HepG2 (cell line): ENCODE results near the gene FBXL2. TPM values are rescaled to one million over a fixed set of nuclear protein-coding genes. Genes with fewer than 3 reads are reported as not detected.

Experiments used
- ATAC-seq: fragments of 200-7000 bp; cut with Tn5 transposase; 3 replicates; pipeline ENCODE4 v1.9.1; 2020; ENCODE audit warnings: mild to moderate bottlenecking, moderate library complexity
- BruUV-seq: library from RNA; stranded (reverse); fragments of 400-500 nt; replicated peaks from 2 replicates; lab custom pipeline; 2021; lab: Mats Ljungman, UMichigan
- CTCF ChIA-PET: fragments of 300-600 bp; formaldehyde crosslinking; extraction: SDS; loops from one replicate; lab custom pipeline; 2021; ENCODE audit warnings: low total read pairs, inconsistent platforms, low intra/inter-chr PET ratio; lab: Yijun Ruan, JAX
- POLR2A ChIA-PET: fragments of 350-600 bp; sonication (Branson Sonifier 250); formaldehyde crosslinking; loops from one replicate; lab custom pipeline; 2020; ENCODE audit warnings: antibody characterized with exemption, inconsistent platforms; lab: Yijun Ruan, JAX
- DNase-seq: peaks from one replicate; pipeline ENCODE4 v3.0.0-alpha.2; 2015; ENCODE audit warnings: low spot score
- FAIRE-seq: peaks from 3 replicates; lab custom pipeline; 2011; peaks lifted over from hg19 to GRCh38; lab: Jason Lieb, UNC
- H2AFZ ChIP-seq: one replicate; pipeline ENCODE4 v1.6.1; 2011; ENCODE audit warnings: low read length, inconsistent platforms
- H3K27ac ChIP-seq: fragments of 300-600 bp; 3 replicates; pipeline ENCODE4 v1.8.0; 2011; ENCODE audit warnings: mixed run types, mild to moderate bottlenecking, mixed read lengths, low read length, inconsistent platforms; ENCODE audit not compliant: insufficient read depth; ENCODE audit errors: extremely low read length
- H3K27me3 ChIP-seq, 2 experiments: fragments of 200-600 bp in 1 of 2; 2 replicates in 1 of 2; 3 replicates in 1 of 2; pipeline versions ENCODE4 v1.6.0 to v1.8.0; 2011; ENCODE audit warnings: low read length in 2 of 2, mild to moderate bottlenecking in 2 of 2, moderate library complexity in 2 of 2, inconsistent platforms in 1 of 2; ENCODE audit not compliant: insufficient read depth in 2 of 2, control insufficient read depth in 1 of 2
- H3K36me3 ChIP-seq, 2 experiments: fragments of 200-600 bp in 1 of 2; replicated peaks in 1 of 2; 2 replicates in 1 of 2; 3 replicates in 1 of 2; pipeline versions ENCODE4 v1.5.1 to v1.8.0; 2011; ENCODE audit warnings: low read length in 2 of 2, inconsistent platforms in 1 of 2; ENCODE audit not compliant: insufficient read depth in 2 of 2, control insufficient read depth in 1 of 2
- H3K4me1 ChIP-seq: 2 replicates; pipeline ENCODE4 v1.5.1; 2012; ENCODE audit warnings: low read length, inconsistent platforms; ENCODE audit not compliant: insufficient read depth
- H3K4me2 ChIP-seq: 2 replicates; pipeline ENCODE4 v1.6.0; 2011; ENCODE audit warnings: low read depth, low read length, inconsistent platforms
- H3K4me3 ChIP-seq, 3 experiments: fragments of 200-600 bp in 1 of 3; sonication (generic), shearing (Covaris generic) in 1 of 3; replicated peaks in 1 of 3; 2 replicates each; pipeline ENCODE4 v1.5.1; 2011 to 2016; ENCODE audit warnings: low read length in 3 of 3, inconsistent platforms in 2 of 3, low read depth in 2 of 3, mild to moderate bottlenecking in 2 of 3, control low read depth in 1 of 3, mixed read lengths in 1 of 3; ENCODE audit not compliant: insufficient read depth in 1 of 3
- H3K79me2 ChIP-seq: one replicate; pipeline ENCODE4 v1.6.1; 2011; ENCODE audit warnings: low read length, inconsistent platforms; ENCODE audit not compliant: insufficient read depth
- H3K9ac ChIP-seq: 2 replicates; pipeline ENCODE4 v1.6.0; 2011; ENCODE audit warnings: mild to moderate bottlenecking, low read depth, low read length, inconsistent platforms; ENCODE audit not compliant: insufficient read depth
- H3K9me3 ChIP-seq: 2 replicates; pipeline ENCODE4 v1.5.1; 2012; ENCODE audit warnings: mild to moderate bottlenecking, low read length
- H4K20me1 ChIP-seq: 2 replicates; pipeline ENCODE4 v1.6.0; 2011; ENCODE audit warnings: inconsistent platforms, mild to moderate bottlenecking, low read length, moderate library complexity; ENCODE audit not compliant: insufficient read depth
- ATM ChIP-seq: fragments of 450-650 bp; IDR thresholded peaks from 2 replicates; pipeline ENCODE4 v1.7.1; 2017; ENCODE audit warnings: mild to moderate bottlenecking, borderline replicate concordance
- KDM6A ChIP-seq: IDR thresholded peaks from 2 replicates; pipeline ENCODE4 v1.6.1; 2016; ENCODE audit warnings: low read depth
- POLR2G ChIP-seq: fragments of 200-400 bp; formaldehyde crosslinking; IDR thresholded peaks from 2 replicates; pipeline ENCODE4 v1.6.1; 2018; ENCODE audit warnings: mild to moderate bottlenecking, low read depth, low read length, moderate library complexity
- RBM22 ChIP-seq: fragments of 200-400 bp; formaldehyde crosslinking; optimal IDR thresholded peaks from 2 replicates; pipeline ENCODE3; 2017; ENCODE audit warnings: mild to moderate bottlenecking, low read length, moderate library complexity
- TSC22D2 ChIP-seq: sonication (generic); formaldehyde crosslinking; IDR thresholded peaks from 2 replicates; pipeline ENCODE4 v1.5.1; 2020; ENCODE audit warnings: missing genetic modification reagents, mild to moderate bottlenecking, borderline replicate concordance
- ZBTB43 ChIP-seq: sonication (generic); formaldehyde crosslinking; conservative IDR thresholded peaks from 2 replicates; pipeline ENCODE4 v1.4.0; 2020; ENCODE audit warnings: missing genetic modification reagents
- ZBTB46 ChIP-seq: sonication (generic); formaldehyde crosslinking; IDR thresholded peaks from 2 replicates; pipeline ENCODE4 v1.4.0; 2020; ENCODE audit warnings: mild to moderate bottlenecking, missing genetic modification reagents, borderline replicate concordance
- ZNF598 ChIP-seq: sonication (generic); formaldehyde crosslinking; IDR thresholded peaks from 2 replicates; pipeline ENCODE4 v1.5.1; 2020; ENCODE audit warnings: mild to moderate bottlenecking, missing genetic modification reagents, borderline replicate concordance
- ZNF687 ChIP-seq: sonication (generic); formaldehyde crosslinking; IDR thresholded peaks from 2 replicates; pipeline ENCODE4 v1.5.1; 2020; ENCODE audit warnings: mild to moderate bottlenecking, missing genetic modification reagents, moderate library complexity
- WGBS: methylation state at CpG from one replicate; pipeline ENCODE4 v1.1.6; 2017; ENCODE audit warnings: low lambda C conversion rate; 5-methylcytosine and 5-hydroxymethylcytosine counted together
- in situ Hi-C: cut with HindIII; loops from 2 replicates; pipeline ENCODE4 v1.10.0; 2017; ENCODE audit warnings: low pct_unique_long_range_greater_than_20kb; ENCODE audit not compliant: extremely low pct_ligation_motif_present
- intact Hi-C: fragments of 100-400 bp; cut with micrococcal nuclease; formaldehyde crosslinking; loops from one replicate; pipeline ENCODE4 v1.10.0; 2022; ENCODE audit not compliant: unreplicated experiment
- polyA plus RNA-seq, 8 experiments: library from polyadenylated mRNA; depleted of rRNA in 3 of 8; stranded (reverse) in 7 of 8; unstranded in 1 of 8; fragments of >200 nt; fragmentation: Illumina TruSeq in 4 of 8; extraction: Trizol in 4 of 8; gene quantifications; 2 replicates each; pipeline versions ENCODE4 v1.2.1 to v1.2.3, GENCODE V29; 2011 to 2016; ENCODE audit warnings: low read depth in 4 of 8, missing spikeins in 1 of 8, mixed read lengths in 1 of 8; ENCODE audit not compliant: insufficient read depth in 1 of 8
- total RNA-seq, 5 experiments: library from RNA; depleted of rRNA; stranded (reverse); fragments of >200 nt; fragmentation: Illumina TruSeq; extraction: Trizol; gene quantifications; 2 replicates each; pipeline ENCODE4 v1.2.3, GENCODE V29; 2016; ENCODE audit warnings: low read depth in 1 of 5

The FBXL2 gene
- total and polyA plus RNA-seq, 2 of the 13 experiments (the other 11 are each of a cell fraction or from before 2014, with no cell fraction given): 1.8 to 5.0 TPM

- H3K79me2 ChIP-seq: no peaks in the 10 kb centered on the region
- H3K27me3 ChIP-seq: no peaks in the 10 kb centered on the region
- peak; percentile 13 for TF ChIP-seq RBM22
- no peak for TF ChIP-seq ATM
- TF ChIP-seq, all 625 proteins: peak for 1
- Histone ChIP-seq H3K4me2 (no peak overlapping the region), H3K36me3 (peaks cover 1 to 5% of the 10 kb centered on the region in 2 experiments; a peak in 2 of 5 replicates), H3K4me3 (no peak overlapping the region), H3K9ac (no peak overlapping the region), H3K27ac (no peak overlapping the region), H3K9me3 (no peaks in the 10 kb centered on the region), H3K4me1 (peaks cover 10% of the 10 kb centered on the region), H2AFZ (no peak overlapping the region), H4K20me1 (no peaks in the 10 kb centered on the region)
- no peak for FAIRE-seq
- CTCF ChIA-PET: no interaction called here
- no peak for ATAC-seq
- in situ Hi-C loops (no loop called here), intact Hi-C loops (no loop called here)
- BruUV-seq: no TSS peak
- POLR2A ChIA-PET: no interaction called here
- WGBS: 98% methylated on average over 3 of the region's 3 CpGs
- no peak for DNase-seq
These were observed 103.4 kb downstream of the FBXL2 start for GRCh38 chr3:33380653-33381052.

- ATAC-seq (no peak; the same call in 2 of the 3 replicates), FAIRE-seq (no peak), DNase-seq (no peak)
- WGBS: 97% methylated on average over 12 of the region's 12 CpGs
- no TSS peak for BruUV-seq
- H3K4me2 ChIP-seq: no peak overlapping the region
- H3K4me1 ChIP-seq: no peaks in the 10 kb centered on the region
- H3K36me3 ChIP-seq: peaks cover 3 to 21% of the 10 kb centered on the region in 2 experiments; a peak in 4 of 5 replicates
- H3K9ac ChIP-seq: no peak overlapping the region
- H3K9me3 ChIP-seq: no peaks in the 10 kb centered on the region
- no peaks in the 10 kb centered on the region for H3K27me3 ChIP-seq
- ChIA-PET CTCF (no interaction called here), POLR2A (no interaction called here)
- no peak overlapping the region for H3K4me3 ChIP-seq
- in situ Hi-C loops: no loop called here
- H4K20me1 ChIP-seq: no peaks in the 10 kb centered on the region
- intact Hi-C loops: no loop called here
- H3K79me2 ChIP-seq: no peaks in the 10 kb centered on the region
- H3K27ac ChIP-seq: no peak overlapping the region
- no peak overlapping the region for H2AFZ ChIP-seq
- TF ChIP-seq ZBTB43 (CRISPR knock-in tag) (no peak), ZNF598 (CRISPR knock-in tag) (0 out of 2 replicates have a peak, but pooled peaks have one; percentile 9), RBM22 (peak; percentile 78), ZBTB46 (CRISPR knock-in tag) (no peak), ZNF687 (CRISPR knock-in tag) (peak; percentile 21; the same call in 1 of the 2 replicates), KDM6A (CRISPR knock-in tag) (no peak), POLR2G (peak; percentile 25; the same call in 1 of the 2 replicates), TSC22D2 (CRISPR knock-in tag) (no peak)
These were observed 106.7 kb downstream of the FBXL2 start for GRCh38 chr3:33383951-33384350.
